Esophagus squamous epithelium (tissue), 5 donors: ENCODE measurements around the gene NUDT21. TPM values are rescaled to one million over a fixed set of nuclear protein-coding genes. Genes with fewer than 3 reads are reported as not detected.
A peak's percentile ranks its signal among the peaks of the same experiment; 100 is the strongest.

Experiments
- DNase-seq: peaks from one replicate; lab custom pipeline; 2025; lab: John Stamatoyannopoulos, UW
- H3K27ac ChIP-seq, 4 donors: fragments of 200-600 bp; sonication (generic); one replicate each; pipeline ENCODE4 v1.5.1; 2016 to 2019; ENCODE audit warnings: mild to moderate bottlenecking in 1 of 4
- H3K27me3 ChIP-seq, 4 donors: fragments of 200-600 bp; sonication (generic); 1 replicate in 3 of 4; 2 replicates in 1 of 4; pipeline versions ENCODE4 v1.5.1 to v1.6.0; 2017 to 2021; ENCODE audit warnings: antibody characterized with exemption in 1 of 4
- H3K36me3 ChIP-seq, 3 donors: fragments of 200-600 bp; sonication (generic); one replicate each; pipeline ENCODE4 v1.5.1; 2016 to 2019
- H3K4me1 ChIP-seq, 3 donors: fragments of 200-600 bp; sonication (generic); one replicate each; pipeline ENCODE4 v1.5.1; 2017 to 2019
- H3K4me3 ChIP-seq, 4 donors: fragments of 200-600 bp; sonication (generic); 1 replicate in 3 of 4; 2 replicates in 1 of 4; pipeline ENCODE4 v1.5.1; 2016 to 2019; ENCODE audit warnings: mild to moderate bottlenecking in 2 of 4, moderate library complexity in 1 of 4
- H3K9me3 ChIP-seq, 3 donors: fragments of 200-600 bp; sonication (generic); one replicate each; pipeline ENCODE4 v1.5.1; 2016 to 2019
- CTCF ChIP-seq, 6 experiments: fragments of 450-650 bp in 4 of 6; fragments of 200-600 bp in 2 of 6; sonication (generic) in 2 of 6; IDR thresholded peaks; one replicate each; pipeline ENCODE4 v1.5.1; 2016 to 2019; ENCODE audit warnings: antibody characterized with exemption in 6 of 6, mild to moderate bottlenecking in 4 of 6, moderate library complexity in 4 of 6
- POLR2A ChIP-seq, 4 donors: fragments of 450-650 bp; IDR thresholded peaks; one replicate each; pipeline ENCODE4 v1.6.1; 2017; ENCODE audit warnings: antibody characterized with exemption in 4 of 4, mild to moderate bottlenecking in 4 of 4, moderate library complexity in 3 of 4
- WGBS, 2 donors: methylation state at CpG; one replicate each; pipeline ENCODE4 v1.1.5; 2018; 5-methylcytosine and 5-hydroxymethylcytosine counted together
- intact Hi-C: fragments of 100-400 bp; cut with DNase I; formaldehyde crosslinking; loops from one replicate; pipeline ENCODE4 v1.15.0; 2022
- total RNA-seq, 4 donors: library from RNA; depleted of rRNA; stranded (reverse); fragments of >200 nt; gene quantifications; one replicate each; pipeline ENCODE4 v1.1.0, GENCODE V29; 2016
- donor health status: DM: yes; HTN: yes; CAD: no.

The NUDT21 gene
- total RNA-seq, 4 donors from 2014 or later = 39.4 to 55.5 (median 48.2) TPM

GRCh38 chr16:56428091-56428490, 23.0 kb downstream of the NUDT21 start:
- intact Hi-C loops = no loop called here
- peak overlapping the region in 1 of 4 donors; percentile 85 for H3K27ac ChIP-seq
- H3K4me1 ChIP-seq = peaks cover 2 to 35% (median 16%) of the 10 kb centered on the region in 3 donors
- DNase-seq = no peak
- H3K9me3 ChIP-seq = no peaks in the 10 kb centered on the region
- 50 to 71% methylated on average over 1 of the region's 1 CpG for WGBS, 2 donors
- no peak for TF ChIP-seq CTCF (IDR thresholded peaks at IDR 0.05)
- TF ChIP-seq POLR2A (IDR thresholded peaks at IDR 0.05) = no peak
- no peaks in the 10 kb centered on the region for H3K27me3 ChIP-seq
- no peak overlapping the region for H3K4me3 ChIP-seq
- peaks cover 0 to 30% (median 0%) of the 10 kb centered on the region in 3 donors for H3K36me3 ChIP-seq

- TF ChIP-seq CTCF (IDR thresholded peaks at IDR 0.05) (no peak), POLR2A (IDR thresholded peaks at IDR 0.05) (no peak)
- DNase-seq = no peak
- no peaks in the 10 kb centered on the region for H3K9me3 ChIP-seq
- no peak overlapping the region for H3K4me3 ChIP-seq
- 33 to 41% methylated on average over 4 of the region's 4 CpGs for WGBS, 2 donors
- H3K4me1 ChIP-seq = peaks cover 11 to 51% (median 27%) of the 10 kb centered on the region in 3 donors
- H3K27me3 ChIP-seq = no peaks in the 10 kb centered on the region
- H3K36me3 ChIP-seq = peaks cover 0 to 15% (median 0%) of the 10 kb centered on the region in 3 donors
- H3K27ac ChIP-seq = peak overlapping the region; percentile 85 to 94 (median 94)
- intact Hi-C loops = no loop called here
Measured at GRCh38 chr16:56426585-56426984, 24.5 kb downstream of the NUDT21 start.

- no peaks in the 10 kb centered on the region for H3K27me3 ChIP-seq
- peak within 1 kb of the TSS; percentile 61 to 98 (median 94) for H3K4me3 ChIP-seq
- no peaks in the 10 kb centered on the region for H3K9me3 ChIP-seq
- WGBS, 2 donors = 0% methylated on average over 2 of the region's 57 CpGs; no CpG with 5 or more reads in 1 of the 2 donors
- TF ChIP-seq POLR2A (IDR thresholded peaks at IDR 0.05) (no peak), CTCF (IDR thresholded peaks at IDR 0.05) (peak in 5 of 6 experiments; percentile 13 to 78 (median 64))
- DNase-seq = no peak
- intact Hi-C loops = no loop called here
- peak within 1 kb of the TSS; percentile 86 to 94 (median 94) for H3K27ac ChIP-seq
- H3K36me3 ChIP-seq = peaks cover 0 to 4% (median 0%) of the 10 kb centered on the region in 3 donors
- H3K4me1 ChIP-seq = peaks cover 11 to 62% (median 29%) of the 10 kb centered on the region in 3 donors
Measured at GRCh38 chr16:56425439-56425832, 25.7 kb downstream of the NUDT21 start, which contains the start of gene AMFR. Gene AMFR (minus strand): TSS chr16:56425545. CDS start chr16:56425327, 218 bp downstream.

- no peak for DNase-seq
- TF ChIP-seq POLR2A (IDR thresholded peaks at IDR 0.05) (peak in 2 of 4 donors; percentile 24 to 28), CTCF (IDR thresholded peaks at IDR 0.05) (no peak)
- peak overlapping the region; percentile 61 to 98 (median 94) for H3K4me3 ChIP-seq
- WGBS, 2 donors = 0% methylated on average over 2 of the region's 79 CpGs; no CpG with 5 or more reads in 1 of the 2 donors
- no peaks in the 10 kb centered on the region for H3K9me3 ChIP-seq
- H3K27ac ChIP-seq = peak overlapping the region; percentile 86 to 94 (median 94)
- H3K4me1 ChIP-seq = peaks cover 11 to 67% (median 31%) of the 10 kb centered on the region in 3 donors
- no peaks in the 10 kb centered on the region for H3K27me3 ChIP-seq
- no peaks in the 10 kb centered on the region for H3K36me3 ChIP-seq
- intact Hi-C loops = no loop called here
Measured at GRCh38 chr16:56424791-56425438, 26.2 kb downstream of the NUDT21 start.

GRCh38 chr16:56424404-56424764, 26.7 kb downstream of the NUDT21 start:
- peak overlapping the region; percentile 61 to 98 (median 94) for H3K4me3 ChIP-seq
- no peak for DNase-seq
- peaks cover 11 to 73% (median 36%) of the 10 kb centered on the region in 3 donors for H3K4me1 ChIP-seq
- peak overlapping the region; percentile 86 to 94 (median 94) for H3K27ac ChIP-seq
- 1 to 3% methylated on average over 14 to 15 of the region's 16 CpGs for whole genome bisulfite sequencing, 2 donors
- H3K27me3 ChIP-seq = no peaks in the 10 kb centered on the region
- TF ChIP-seq POLR2A (IDR thresholded peaks at IDR 0.05) (no peak), CTCF (IDR thresholded peaks at IDR 0.05) (no peak)
- H3K36me3 ChIP-seq = no peaks in the 10 kb centered on the region
- no peaks in the 10 kb centered on the region for H3K9me3 ChIP-seq
- intact Hi-C loops = no loop called here
